HG03558 (cell line): ENCODE results near the gene GID8.

Source experiments
- ATAC-seq: cut with Tn5 transposase; IDR thresholded peaks from one replicate; pipeline ENCODE4 v1.9.1; 2021; ENCODE audit warnings: moderate number of reproducible peaks; ENCODE audit not compliant: unreplicated experiment; ENCODE audit errors: extremely low read depth

Gene GID8

GRCh38 chr20:62938105-62938888 lies at the start of gene GID8:
Gene GID8 (plus strand): TSS chr20:62938147. CDS start chr20:62941503, 3,356 bp downstream.
- peak; percentile 20 for ATAC-seq

DNA sequence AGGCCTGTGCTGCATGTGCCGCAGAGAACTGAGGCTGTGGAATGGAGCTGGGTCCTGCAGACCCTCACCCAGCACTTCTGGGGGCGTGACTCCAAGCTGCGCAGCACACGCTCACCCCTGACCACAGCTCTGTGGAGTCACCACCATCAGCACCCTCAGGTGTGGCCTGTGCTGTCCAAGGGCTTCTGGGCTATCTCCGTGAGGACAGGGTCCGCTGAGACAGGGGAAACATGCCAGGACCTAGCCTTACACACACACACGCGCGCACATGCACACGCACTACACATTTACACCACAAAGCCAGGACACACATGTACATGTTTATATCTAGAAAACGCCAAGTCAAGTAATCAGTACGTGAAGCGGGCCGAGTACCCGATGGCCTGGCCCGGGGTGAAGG lies 49.5 kb upstream of the GID8 start:
- ATAC-seq: no peak

DNA sequence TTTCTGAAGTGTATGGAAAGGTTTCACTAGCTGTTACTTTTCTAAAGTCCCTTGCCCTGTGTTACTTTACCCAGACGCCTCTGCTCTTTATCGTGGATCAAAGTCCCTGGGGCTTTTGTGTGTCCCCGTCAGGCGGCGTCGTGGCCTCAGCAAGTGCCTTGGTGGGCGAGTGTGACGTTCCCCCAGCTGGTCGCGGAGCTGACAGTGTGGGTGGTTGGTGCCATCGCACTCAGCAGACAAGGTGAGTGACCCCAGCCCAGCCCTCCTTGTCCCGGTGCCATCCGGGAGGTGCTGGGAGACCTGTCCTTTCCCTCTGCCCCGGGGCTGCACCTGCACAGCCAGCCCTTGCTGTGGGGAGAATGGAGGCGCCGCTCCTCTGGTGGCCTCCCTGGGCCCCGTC lies 49.0 kb upstream of the GID8 start:
- ATAC-seq: no peak

DNA sequence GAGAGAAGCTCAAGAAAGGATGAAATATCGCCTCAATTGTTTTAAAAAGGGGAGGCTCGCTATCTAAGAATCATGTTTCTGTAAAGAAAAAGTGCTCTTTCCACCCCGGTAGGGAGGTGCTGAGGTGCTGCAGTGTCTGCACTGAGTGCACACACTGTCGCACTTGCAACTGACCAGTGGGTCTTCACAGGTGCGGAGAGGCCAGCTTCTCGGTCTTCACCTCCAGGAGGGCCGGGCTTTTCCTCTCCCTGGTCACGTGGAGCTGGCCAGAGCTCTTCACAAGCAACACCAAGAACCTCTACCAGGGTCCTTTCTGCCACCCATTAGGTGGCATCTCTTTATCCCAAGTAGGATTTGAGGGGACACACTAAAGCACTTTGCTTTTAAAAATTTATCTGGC lies 48.5 kb upstream of the GID8 start:
- ATAC-seq: no peak

GRCh38 chr20:62889871-62890270 lies 48.1 kb upstream of the GID8 start:
- ATAC-seq: no peak

- no peak for ATAC-seq
Measured at GRCh38 chr20:62890444-62890843, 47.5 kb upstream of the GID8 start.

DNA sequence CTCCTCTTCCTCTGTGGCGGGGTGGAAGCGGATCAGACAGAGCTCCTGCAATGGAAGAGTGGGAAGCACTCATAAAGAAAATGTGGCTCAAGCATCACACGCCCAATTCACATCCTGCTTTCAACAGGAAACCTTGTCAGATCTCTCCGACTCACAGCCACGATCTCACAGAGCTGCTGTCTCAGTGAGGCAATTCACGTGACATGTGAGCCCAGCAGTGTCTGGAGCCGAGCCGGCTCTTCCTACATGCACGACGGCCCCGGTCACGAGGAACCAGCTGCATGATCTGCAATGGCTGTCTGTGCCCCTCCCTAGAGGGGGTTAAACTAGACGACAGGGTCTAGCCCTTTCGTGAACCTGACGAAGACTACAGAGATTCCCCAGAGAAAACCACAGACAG lies 46.8 kb upstream of the GID8 start:
- no peak for ATAC-seq

GRCh38 chr20:62892348-62893304 lies 45.3 kb upstream of the GID8 start:
- no peak for ATAC-seq

- no peak for ATAC-seq
Measured at GRCh38 chr20:62893700-62894099, 44.2 kb upstream of the GID8 start.

GRCh38 chr20:62894261-62894660 lies 43.7 kb upstream of the GID8 start:
- no peak for ATAC-seq

DNA sequence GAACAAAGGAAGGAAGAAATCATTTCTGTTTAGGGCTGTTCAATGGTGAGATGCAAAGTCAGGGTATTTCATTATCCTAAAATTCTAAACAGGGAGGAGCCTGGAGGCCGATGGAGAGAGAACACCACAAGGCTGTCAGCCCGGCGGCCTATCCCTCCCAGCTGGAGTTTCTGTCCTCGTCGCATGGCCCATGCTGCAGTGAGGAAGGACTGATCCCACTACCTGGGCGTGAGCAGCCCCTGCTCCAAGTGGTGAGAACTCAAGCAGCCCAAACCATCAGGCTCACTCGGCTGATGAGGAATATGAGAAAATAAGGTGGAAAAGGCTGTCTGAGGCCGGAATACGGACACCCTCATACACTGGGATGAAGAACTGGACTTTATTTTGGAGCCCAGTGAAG lies 42.4 kb upstream of the GID8 start:
- ATAC-seq: no peak

- no peak for ATAC-seq
Measured at GRCh38 chr20:62896526-62896925, 41.4 kb upstream of the GID8 start.

GRCh38 chr20:62897666-62898065 lies 40.3 kb upstream of the GID8 start:
- ATAC-seq: no peak

DNA sequence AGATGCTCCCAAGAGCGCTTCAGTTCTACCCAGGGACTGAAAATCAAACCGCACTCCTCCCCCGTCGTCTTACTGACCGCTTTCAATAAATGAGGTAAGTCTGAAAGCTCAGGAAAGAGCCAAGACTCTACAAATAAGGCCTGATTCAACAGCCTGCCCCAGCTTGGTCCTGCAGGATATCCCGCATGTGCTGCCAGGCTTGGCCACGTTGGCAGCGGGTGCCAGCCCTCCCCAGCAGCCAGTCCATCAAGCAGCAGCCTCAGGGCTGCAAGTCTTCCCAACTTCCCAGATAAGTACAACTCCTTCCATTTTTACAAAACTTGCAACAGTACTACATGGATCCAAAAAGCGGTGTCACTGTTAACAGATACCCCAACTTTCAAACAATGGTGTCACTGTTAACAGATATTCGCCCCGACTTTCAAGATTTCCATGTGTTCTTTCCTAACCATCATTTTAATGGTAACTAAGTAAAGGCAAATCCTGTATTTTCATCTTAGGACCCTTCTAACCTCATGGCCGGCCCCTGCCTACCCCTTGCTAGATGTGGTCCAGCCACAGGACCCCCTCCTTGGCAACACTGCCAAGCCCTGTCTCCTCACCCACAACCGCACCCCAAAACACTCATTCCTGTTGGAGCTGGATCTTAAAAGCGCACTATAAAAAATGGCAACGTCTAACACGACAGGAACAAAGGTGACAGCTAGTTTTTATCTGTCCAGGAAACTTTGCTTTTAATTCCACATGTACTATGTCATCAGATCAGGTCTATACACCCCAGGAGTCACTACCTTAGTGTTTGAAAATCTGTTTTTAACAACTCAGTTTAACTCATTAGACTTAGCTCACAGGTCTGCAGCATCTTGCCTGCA lies 39.6 kb upstream of the GID8 start:
- no peak for ATAC-seq

DNA sequence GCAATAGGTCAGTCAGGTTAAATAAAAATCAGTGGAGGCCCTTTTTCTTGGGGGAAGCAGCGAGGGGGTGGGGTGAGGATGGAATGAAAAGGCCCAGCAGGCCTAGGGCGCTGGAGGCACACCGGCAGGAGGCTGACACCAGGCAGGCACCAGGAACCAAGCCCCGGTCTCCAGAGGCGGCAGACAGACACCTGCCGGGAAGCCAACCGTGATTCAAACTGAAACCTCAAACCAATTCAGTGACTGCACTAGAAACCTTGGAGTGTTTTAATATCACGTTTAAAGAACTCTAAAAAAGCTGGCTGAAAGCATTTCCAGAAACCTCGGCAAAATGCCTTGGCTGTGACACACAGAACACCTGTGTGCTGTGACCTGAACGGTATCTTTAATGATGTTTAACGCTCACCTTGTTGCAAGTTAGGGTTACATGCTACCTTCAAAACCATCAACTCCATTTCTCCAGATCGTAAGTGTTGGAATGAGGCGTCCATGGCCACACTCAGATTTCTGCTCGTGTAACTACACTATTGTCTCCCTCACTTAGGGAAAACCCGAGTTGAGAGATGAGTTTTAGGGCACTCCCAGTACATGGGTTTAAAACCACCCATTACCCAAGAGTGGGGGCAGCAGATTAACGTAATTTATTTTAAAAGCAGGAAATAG lies 38.8 kb upstream of the GID8 start:
- ATAC-seq: no peak

GRCh38 chr20:62899633-62900051 lies 38.3 kb upstream of the GID8 start:
- no peak for ATAC-seq

GRCh38 chr20:62900052-62900691 lies 37.8 kb upstream of the GID8 start:
- no peak for ATAC-seq

DNA sequence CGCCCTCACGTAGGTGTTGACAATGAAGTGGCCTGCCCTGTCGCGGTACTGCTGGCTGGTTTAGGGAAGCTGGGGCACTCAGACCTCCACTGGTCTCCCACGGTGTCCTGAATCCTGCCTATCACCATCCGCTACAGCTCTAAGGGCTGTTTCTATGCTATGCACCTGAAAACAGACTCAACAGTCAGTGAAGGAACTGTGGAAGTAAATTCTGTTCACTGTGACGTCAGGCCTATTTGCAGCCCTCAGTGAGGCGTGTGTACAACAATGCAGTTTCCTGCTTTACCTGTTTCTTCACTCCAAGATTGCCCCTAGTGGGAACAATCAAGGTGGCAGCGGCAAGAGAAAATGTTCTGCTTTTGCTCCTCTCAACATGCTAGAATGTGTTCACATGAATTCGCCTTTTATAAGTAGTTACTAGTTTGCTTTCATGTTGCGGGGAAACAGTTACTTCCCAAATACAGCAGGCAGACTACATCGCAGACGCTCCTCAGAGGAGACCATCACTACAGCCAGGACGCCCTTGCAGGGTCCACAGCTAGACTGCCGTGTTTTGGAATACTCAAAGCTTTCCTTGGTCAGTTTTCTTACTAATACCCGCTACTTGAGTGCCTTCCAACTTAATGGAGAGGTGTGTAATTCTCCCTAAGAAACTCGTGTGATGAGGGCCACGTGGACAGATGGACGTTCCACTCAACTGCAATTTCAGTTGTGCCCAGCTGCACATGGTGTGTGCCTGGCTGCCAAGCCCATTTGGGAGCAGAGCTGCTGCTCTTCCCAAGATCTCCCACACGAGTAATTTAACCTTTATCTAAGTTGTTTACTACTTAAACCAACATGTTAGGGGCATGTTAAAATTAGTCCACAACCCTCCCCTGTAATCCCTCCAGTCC lies 37.0 kb upstream of the GID8 start:
- ATAC-seq: no peak
